Measurements from ENCODE around the gene SIRT2.
"Not testable (repeated sequence)": the region's sequence is repeated elsewhere in the genome, so short reads cannot be mapped to it uniquely, and the experiment has no call there.

The SIRT2 gene

GRCh38 chr19:38842439-38843174 is 56.8 kb downstream of the SIRT2 start:
- FAIRE-seq: no peak

DNA sequence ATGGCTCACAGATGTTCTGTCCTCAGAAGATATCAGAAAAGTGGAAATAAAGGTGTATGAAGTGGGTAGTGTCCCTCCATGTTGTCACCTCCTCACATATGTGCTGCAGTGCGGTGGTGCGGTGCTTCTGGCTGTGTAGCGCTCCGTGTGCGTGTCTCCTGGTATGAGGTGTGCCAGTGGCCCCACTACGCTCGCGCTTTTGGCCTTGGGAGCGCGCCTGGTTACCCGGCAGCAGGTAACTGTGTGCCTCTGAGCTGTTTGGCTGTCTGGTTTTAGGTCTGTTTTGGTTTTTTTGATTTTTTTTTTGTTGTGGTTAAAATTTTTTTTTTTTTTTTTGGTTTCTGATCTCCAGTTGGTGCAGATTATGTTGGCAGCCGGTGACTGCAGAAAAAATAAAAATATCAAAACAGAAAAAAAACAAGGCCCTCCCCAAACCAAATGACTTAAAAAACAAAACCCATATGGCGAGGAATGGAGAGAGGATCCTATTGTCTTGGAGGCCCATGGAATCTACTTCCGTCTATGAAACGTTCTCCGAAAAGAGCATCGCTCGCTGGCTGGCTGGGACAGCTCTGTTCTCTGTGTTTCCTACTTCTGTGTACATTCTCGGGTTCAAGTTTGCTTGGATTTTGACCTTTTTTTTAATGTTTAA is 57.5 kb downstream of the SIRT2 start:
- no peak for FAIRE-seq

DNA sequence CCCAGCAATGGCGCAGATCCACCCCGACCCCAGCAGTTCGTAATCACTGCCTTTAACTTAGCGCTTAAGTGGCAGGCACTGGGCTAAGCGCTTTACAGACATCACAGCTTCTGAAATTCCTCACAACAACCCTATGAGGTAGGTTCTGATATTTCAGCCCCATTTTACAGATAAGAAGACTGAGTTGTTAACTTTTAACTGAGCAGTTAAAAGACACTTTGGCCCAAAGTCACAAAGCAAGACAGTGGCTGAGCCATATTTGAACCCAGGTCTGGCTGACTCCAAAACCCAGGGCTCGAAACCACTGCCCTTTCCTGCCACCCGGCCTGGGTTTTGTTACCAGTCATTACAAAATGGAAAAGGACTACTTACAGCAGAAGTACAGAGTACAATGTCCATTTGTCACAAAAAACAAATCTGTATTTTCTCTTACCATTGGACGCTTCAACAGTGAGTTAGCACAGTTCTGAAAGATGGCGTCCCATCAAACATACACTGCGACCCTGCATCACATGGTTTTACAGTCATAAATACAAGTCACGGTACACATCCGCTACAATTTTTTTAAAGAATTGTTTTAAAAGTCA is 58.1 kb downstream of the SIRT2 start:
- FAIRE-seq: no peak

DNA sequence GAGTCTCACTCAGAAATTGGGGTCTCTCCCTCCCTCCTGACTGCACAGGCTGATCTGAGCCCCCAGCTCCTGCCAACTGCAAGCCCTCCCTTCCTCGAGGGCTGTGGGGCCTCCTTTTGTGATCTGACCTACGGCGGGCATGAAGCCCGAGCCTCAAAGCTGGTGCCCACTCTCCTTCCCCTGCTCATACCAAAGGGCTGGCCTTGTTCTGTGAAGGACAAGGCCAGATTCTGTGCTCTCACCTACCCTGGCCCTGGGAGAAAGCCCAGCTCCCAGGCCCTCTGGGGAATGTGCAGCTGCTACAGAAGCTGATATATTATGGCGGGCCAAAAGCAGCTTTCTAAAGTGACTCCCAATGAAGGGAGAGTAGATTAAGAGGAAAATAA is 58.8 kb downstream of the SIRT2 start:
- no peak for FAIRE-seq

DNA sequence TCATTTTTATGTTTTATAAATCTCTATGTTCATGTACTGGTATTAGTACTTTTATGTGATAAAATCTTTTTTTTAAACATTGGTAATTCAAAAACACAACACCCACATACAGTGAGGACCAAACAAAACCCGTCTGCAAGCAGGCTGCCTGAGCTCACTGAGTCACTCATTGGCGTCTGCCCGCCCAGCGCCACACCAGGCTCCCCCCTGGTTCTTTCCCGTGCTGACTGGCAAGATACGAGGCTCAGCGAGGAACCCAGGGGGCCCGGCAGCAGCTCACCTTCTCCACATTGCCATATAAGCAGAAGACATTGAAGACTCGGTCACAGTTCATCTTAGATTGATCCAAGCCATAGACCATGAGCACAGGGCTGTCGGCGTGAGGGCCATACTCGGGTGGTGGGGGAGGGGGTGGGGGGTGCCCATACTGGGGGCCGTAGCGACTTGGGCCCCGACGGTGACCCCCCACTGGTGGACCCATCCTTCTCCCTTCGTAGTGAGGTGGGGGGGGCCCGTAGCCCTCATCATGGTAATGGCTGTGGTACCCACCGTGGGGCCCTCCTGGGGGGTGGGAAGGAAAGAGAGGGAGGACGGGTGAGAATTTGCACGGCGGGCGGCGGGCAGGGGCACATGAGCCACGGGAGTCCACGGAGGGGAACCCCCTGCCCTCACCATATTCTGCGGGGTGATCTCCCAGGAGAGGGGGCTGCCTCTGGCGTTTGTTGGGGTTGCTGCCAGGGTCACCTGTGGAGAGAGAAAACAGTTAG is 59.4 kb downstream of the SIRT2 start:
- FAIRE-seq: no peak

GRCh38 chr19:38838986-38839761 is 60.2 kb downstream of the SIRT2 start:
- no peak for FAIRE-seq

GRCh38 chr19:38838208-38838985 is 61.0 kb downstream of the SIRT2 start:
- no peak for FAIRE-seq

DNA sequence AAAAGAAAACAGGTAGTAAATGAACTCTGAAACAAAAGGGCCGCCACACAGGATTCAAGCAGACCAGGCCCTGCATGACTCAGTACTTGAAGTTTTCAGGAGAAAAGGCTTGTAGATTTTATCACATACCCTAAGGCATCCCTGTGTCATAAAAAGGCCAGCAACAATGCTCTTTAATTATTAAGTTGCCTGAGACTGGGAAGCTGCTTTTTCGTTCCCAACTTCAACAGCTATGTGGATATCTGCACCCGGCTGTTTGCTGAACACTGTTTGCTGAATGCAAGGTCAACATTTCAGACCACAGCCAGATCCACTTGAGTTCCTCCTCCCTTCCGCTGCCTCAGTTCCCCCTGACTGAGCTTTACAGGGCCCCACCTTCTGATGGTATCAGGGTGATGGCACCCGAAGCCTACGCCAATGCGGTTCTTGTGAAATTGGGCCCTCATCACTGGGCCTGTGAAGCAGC is 61.7 kb downstream of the SIRT2 start:
- FAIRE-seq: no peak

GRCh38 chr19:38836983-38837626 is 62.3 kb downstream of the SIRT2 start:
- FAIRE-seq: no peak

- no peak for FAIRE-seq
Measured at GRCh38 chr19:38836159-38836982, 63.0 kb downstream of the SIRT2 start.

DNA sequence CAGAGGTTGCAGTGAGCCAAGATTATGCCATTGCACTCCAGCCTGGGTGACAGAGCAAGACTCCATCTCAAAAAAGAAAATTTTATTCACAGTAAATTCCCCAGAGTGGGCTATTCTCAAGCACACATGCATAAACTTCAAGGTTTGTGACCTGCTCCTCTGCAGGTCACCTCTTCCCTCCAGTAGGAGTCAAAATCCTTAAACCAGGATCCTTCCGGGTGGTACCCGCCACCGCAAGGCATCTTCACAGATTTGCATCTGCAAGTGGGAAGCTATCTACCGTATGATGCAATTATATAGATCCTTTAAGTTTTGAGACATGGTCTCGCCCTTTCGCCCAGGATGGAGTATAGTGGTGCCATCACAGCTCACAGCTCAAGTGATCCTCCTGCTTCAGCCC is 64.8 kb downstream of the SIRT2 start:
- no peak for FAIRE-seq

DNA sequence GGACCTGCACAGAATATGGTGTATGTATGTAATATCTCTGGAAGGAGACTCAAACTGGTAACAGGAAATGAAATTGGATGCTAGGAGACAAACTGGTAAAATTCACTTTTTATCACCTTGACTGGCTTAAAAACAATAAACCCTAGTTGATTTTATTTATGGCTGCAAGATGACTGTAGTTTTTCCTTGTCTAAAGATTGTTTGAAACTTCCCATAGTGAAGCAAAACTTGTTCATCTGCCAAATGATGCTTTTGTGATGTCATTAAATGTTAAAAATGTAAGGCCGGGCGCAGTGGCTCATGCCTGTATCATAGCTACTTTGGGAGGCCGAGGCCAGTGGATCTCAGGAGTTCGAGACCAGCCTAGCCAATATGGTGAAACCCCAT is 65.3 kb downstream of the SIRT2 start:
- no peak for FAIRE-seq

DNA sequence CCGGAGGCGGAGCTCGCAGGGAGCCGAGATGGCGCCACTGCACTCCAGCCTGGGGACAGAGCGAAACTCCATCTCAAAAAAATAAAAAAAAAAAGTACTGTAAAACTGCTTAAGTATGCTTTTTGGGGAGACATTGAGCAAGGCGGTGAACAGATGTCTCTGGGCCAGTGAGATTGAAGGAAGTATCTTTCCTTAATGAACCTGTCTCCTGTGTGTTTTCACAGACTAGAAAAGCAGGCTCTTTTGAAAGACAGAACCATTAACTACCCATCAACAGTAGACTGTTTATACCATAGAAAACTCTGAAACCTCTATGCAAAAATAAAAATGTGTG is 66.4 kb downstream of the SIRT2 start:
- FAIRE-seq: no peak

- FAIRE-seq: no peak
Measured at GRCh38 chr19:38831142-38831605, 68.2 kb downstream of the SIRT2 start.

DNA sequence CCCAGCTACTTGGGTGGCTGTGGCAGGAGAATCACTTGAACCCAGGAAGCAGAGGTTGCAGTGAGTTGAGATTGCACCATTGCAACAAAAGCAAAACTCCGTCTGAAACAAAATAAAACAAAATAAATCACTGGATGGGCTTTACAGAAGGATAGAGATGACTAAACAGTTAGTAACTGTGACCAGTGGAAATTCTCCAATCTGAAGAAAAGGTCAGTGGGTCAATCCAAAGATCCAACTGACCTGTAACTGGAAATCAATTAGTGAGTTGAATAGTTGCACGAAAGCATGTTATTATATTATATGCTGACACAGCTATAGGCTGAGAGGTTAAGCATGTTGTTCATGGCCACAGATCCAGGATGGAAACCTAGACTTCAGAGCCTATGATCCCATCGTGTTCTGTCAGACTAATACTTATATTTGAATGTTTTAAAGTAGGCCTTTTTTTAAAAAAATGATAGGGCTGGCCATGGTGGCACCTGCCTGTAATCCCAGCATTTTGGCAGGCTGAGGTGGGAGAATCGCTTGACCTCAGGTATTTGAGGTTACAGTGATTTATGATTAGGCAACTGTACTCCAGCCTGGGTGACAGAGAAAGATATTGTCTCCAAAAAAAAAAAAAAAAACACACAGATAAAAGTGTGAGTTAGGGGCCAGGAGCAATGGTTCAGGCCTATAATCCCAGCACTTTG is 69.2 kb downstream of the SIRT2 start:
- no peak for FAIRE-seq

DNA sequence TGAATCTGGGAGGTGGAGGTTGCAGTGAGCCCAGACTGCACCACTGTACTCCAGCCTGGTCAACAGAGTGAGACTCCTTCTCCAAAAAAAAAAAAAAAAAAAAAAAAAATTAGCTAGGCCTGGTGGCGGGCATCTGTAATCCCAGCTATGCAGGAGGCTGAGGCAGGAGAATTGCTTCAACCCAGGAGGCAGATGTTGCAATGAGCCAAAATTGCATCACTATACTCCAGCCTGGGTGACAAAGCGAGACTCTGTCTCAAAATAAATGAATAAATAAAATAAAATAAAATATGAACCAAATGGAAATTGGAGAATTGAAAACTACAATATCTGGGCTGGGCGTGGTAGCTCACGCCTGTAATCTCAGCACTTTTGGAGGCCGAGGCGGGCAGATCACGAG is 70.2 kb downstream of the SIRT2 start:
- FAIRE-seq: not testable (repeated sequence)
